Measurements from ENCODE around the gene NUAK1. TPM values are rescaled to one million over a fixed set of nuclear protein-coding genes. Genes with fewer than 3 reads are reported as not detected.

Gene NUAK1
- total RNA-seq, 1 experiment from 2014 or later, result 10.1 TPM

GRCh38 chr12:106137530-106138356, 1.0 kb downstream of the NUAK1 start:
- H4K91ac ChIP-seq (ENCODE audit: insufficient read length, low read depth, low read length), result no peak overlapping the region
- no peaks in the 10 kb centered on the region for H3K79me1 ChIP-seq (ENCODE audit: insufficient read depth, low read depth, low read length, poor library complexity, severe bottlenecking)
- peak overlapping the region; percentile 80 for H3K14ac ChIP-seq (ENCODE audit: insufficient read depth, low read length)
- peaks cover 67 to 75% of the 10 kb centered on the region in 2 experiments for H3K4me1 Mint-ChIP-seq
- H2BK12ac ChIP-seq (ENCODE audit: insufficient read length, low read depth, low read length), result no peak overlapping the region
- peak overlapping the region in 1 of 3 experiments; percentile 82; a peak in 3 of 7 replicates for H3K27ac Mint-ChIP-seq
- no peaks in the 10 kb centered on the region for H3K9me3 ChIP-seq (ENCODE audit: control insufficient read depth, low read depth, low read length)
- H3K27me3 Mint-ChIP-seq (ENCODE audit: low read depth), result peaks cover 13% of the 10 kb centered on the region
- no peak for DNase-seq
- H2AK5ac ChIP-seq (ENCODE audit: insufficient read length, low read length), result no peak overlapping the region
- no peak overlapping the region for H2BK20ac ChIP-seq (ENCODE audit: low read depth, low read length, poor library complexity, severe bottlenecking)
- no peak overlapping the region for H2BK120ac ChIP-seq (ENCODE audit: low read depth, low read length, poor library complexity, severe bottlenecking)
- no CpG with 5 or more reads among the region's 20 CpGs for WGBS (ENCODE audit: extremely low coverage, insufficient read length, low lambda C conversion rate)
- no peak overlapping the region for H2BK5ac ChIP-seq (ENCODE audit: insufficient read length, low read length)
- peaks cover 3% of the 10 kb centered on the region for H4K20me1 ChIP-seq (ENCODE audit: control insufficient read depth, insufficient read depth, insufficient read length)
- no peak overlapping the region for H3K23ac ChIP-seq (ENCODE audit: insufficient read length, low read depth, low read length)
- H3T11ph ChIP-seq (ENCODE audit: low read length), result no peak overlapping the region
- peaks cover 22% of the 10 kb centered on the region for H3K23me2 ChIP-seq (ENCODE audit: insufficient read length, low read depth, low read length, poor library complexity, severe bottlenecking)
- H3K4me2 ChIP-seq (ENCODE audit: insufficient read depth, insufficient read length, low read length), result peak overlapping the region; percentile 86
- H3K79me2 ChIP-seq (ENCODE audit: insufficient read depth, low read length), result peaks cover 11% of the 10 kb centered on the region; the same call in 1 of the 2 replicates
- H3K18ac ChIP-seq (ENCODE audit: insufficient read length, low read depth, low read length), result peak overlapping the region; percentile 45
- no peak overlapping the region for H4K5ac ChIP-seq (ENCODE audit: insufficient read length, low read depth, low read length)
- no peaks in the 10 kb centered on the region for H3K27me3 ChIP-seq (ENCODE audit: insufficient read depth, low read length)
- peaks cover 17% of the 10 kb centered on the region for H3K4me1 ChIP-seq (ENCODE audit: insufficient read depth, low read length)
- H3K4ac ChIP-seq (ENCODE audit: low read depth, low read length), result no peak overlapping the region
- H3K9ac ChIP-seq (ENCODE audit: extremely low read depth, insufficient read length, low read length), result peak overlapping the region; percentile 50
- TF ChIP-seq CTCF (conservative IDR thresholded peaks at IDR 0.05), result no peak
- peak overlapping the region; percentile 77 to 86 for H3K4me3 Mint-ChIP-seq
- no peak overlapping the region for H3K27ac ChIP-seq (ENCODE audit: insufficient read length, low read depth, low read length)
- H2AFZ ChIP-seq (ENCODE audit: low read length), result no peak overlapping the region
- H2BK15ac ChIP-seq (ENCODE audit: low read depth, low read length), result no peak overlapping the region
- H4K8ac ChIP-seq (replicated peaks; ENCODE audit: insufficient read length, low read depth, low read length), result no peak overlapping the region
- no peak overlapping the region for H3K56ac ChIP-seq (ENCODE audit: insufficient read length, low read depth, low read length)
- peaks cover 0 to 3% (median 0%) of the 10 kb centered on the region in 3 experiments; a peak in 1 of 7 replicates for H3K36me3 Mint-ChIP-seq (ENCODE audit: insufficient read depth in 1 of 3, low read depth in 3 of 3)
- H3K9me3 Mint-ChIP-seq, result no peaks in the 10 kb centered on the region

All from H9 (cell line).